ENCODE data around the gene CIROP.
A peak's percentile ranks its signal among the peaks of the same experiment; 100 is the strongest.

The CIROP gene

GRCh38 chr14:23067847-23068788, 36.7 kb downstream of the CIROP start:
- no peak for DNase-seq (ENCODE audit: low read depth in 2 of 2)

- DNase-seq (ENCODE audit: low read depth in 2 of 2) = no peak
Measured at GRCh38 chr14:23066855-23067744, 37.7 kb downstream of the CIROP start.

GRCh38 chr14:23066368-23066767, 38.4 kb downstream of the CIROP start:
- DNase-seq (ENCODE audit: low read depth in 2 of 2) = no peak

GRCh38 chr14:23063601-23064000, 41.2 kb downstream of the CIROP start:
- no peak for DNase-seq (ENCODE audit: low read depth in 2 of 2)

GRCh38 chr14:23062002-23062401, 42.8 kb downstream of the CIROP start:
- DNase-seq (ENCODE audit: low read depth in 2 of 2) = no peak

- no peak for DNase-seq (ENCODE audit: low read depth in 2 of 2)
Measured at GRCh38 chr14:23060536-23061260, 44.1 kb downstream of the CIROP start.

- DNase-seq (ENCODE audit: low read depth in 2 of 2) = no peak
Measured at GRCh38 chr14:23058654-23059504, 45.9 kb downstream of the CIROP start.

GRCh38 chr14:23057757-23058653, 46.8 kb downstream of the CIROP start:
- peak; percentile 65 to 86 for DNase-seq (ENCODE audit: low read depth in 2 of 2)

- DNase-seq (ENCODE audit: low read depth in 2 of 2) = peak in 1 of 2 experiments; percentile 69
Measured at GRCh38 chr14:23056956-23057756, 47.6 kb downstream of the CIROP start, which contains the start of gene CDH24. TSS of gene CDH24 (minus strand) at chr14:23057520. CDS start at chr14:23055733, 1,787 bp downstream.

GRCh38 chr14:23056145-23056955, 48.4 kb downstream of the CIROP start:
- peak in 1 of 2 experiments; percentile 64 for DNase-seq (ENCODE audit: low read depth in 2 of 2)

GRCh38 chr14:23055621-23056144, 49.1 kb downstream of the CIROP start:
- DNase-seq (ENCODE audit: low read depth in 2 of 2) = no peak

- no peak for DNase-seq (ENCODE audit: low read depth in 2 of 2)
Measured at GRCh38 chr14:23055147-23055550, 49.6 kb downstream of the CIROP start.

GRCh38 chr14:23054000-23054811, 50.6 kb downstream of the CIROP start:
- DNase-seq (ENCODE audit: low read depth in 2 of 2) = no peak

GRCh38 chr14:23053426-23053825, 51.4 kb downstream of the CIROP start:
- DNase-seq (ENCODE audit: low read depth in 2 of 2) = no peak

GRCh38 chr14:23052671-23053070, 52.1 kb downstream of the CIROP start:
- DNase-seq (ENCODE audit: low read depth in 2 of 2) = no peak

GRCh38 chr14:23052182-23052623, 52.6 kb downstream of the CIROP start:
- DNase-seq (ENCODE audit: low read depth in 2 of 2) = no peak
